ENCODE data around the gene FHL1. TPM values are rescaled to one million over a fixed set of nuclear protein-coding genes. Genes with fewer than 3 reads are reported as not detected.

FHL1 gene
- total and polyA plus RNA-seq, 4 donors = 8.8 to 20.2 (median 15.0) TPM

DNA sequence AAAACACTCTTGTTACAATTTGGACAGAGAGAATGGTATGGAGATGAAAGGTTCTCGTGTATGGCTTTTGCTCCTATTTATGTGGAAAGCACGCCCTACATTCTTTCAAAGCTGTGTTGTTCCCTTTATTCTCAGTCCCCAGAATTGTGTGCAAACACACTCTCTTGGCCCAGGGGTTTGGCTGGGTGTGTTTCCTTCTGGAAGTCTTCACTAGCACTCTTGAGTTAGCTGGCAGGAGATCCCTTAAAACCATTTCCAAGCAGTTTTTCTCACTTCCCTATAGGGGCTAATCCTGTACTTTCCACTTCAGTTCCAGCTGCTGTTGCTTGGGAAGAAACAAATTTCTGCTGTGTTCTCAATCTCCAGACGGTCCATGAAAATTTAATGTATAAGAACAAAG lies 35.1 kb downstream of the FHL1 start:
- Histone ChIP-seq H3K4me1 (ENCODE audit: control insufficient read depth in 4 of 4, insufficient read depth in 4 of 4, low read length in 3 of 4) (peaks cover 0 to 4% (median 2%) of the 10 kb centered on the region in 4 donors), H3K27me3 (ENCODE audit: control insufficient read depth in 4 of 4, insufficient read depth in 4 of 4, low read length in 3 of 4) (no peaks in the 10 kb centered on the region), H3K36me3 (ENCODE audit: control insufficient read depth in 4 of 4, insufficient read depth in 3 of 4, low read depth in 1 of 4, low read length in 3 of 4) (no peaks in the 10 kb centered on the region), H3K4me3 (ENCODE audit: low read depth in 1 of 3, low read length in 3 of 3) (no peak overlapping the region), H3K9ac (ENCODE audit: low read depth in 1 of 2, low read length in 2 of 2) (no peak overlapping the region), H3K27ac (ENCODE audit: low read depth in 1 of 2, low read length in 2 of 2) (no peak overlapping the region), H3K9me3 (ENCODE audit: control insufficient read depth in 4 of 4, low read length in 3 of 4) (no peaks in the 10 kb centered on the region)
- no peak for DNase-seq (ENCODE audit: low spot score)
- no peak for TF ChIP-seq HNF4G (IDR thresholded peaks at IDR 0.05)
- TF ChIP-seq, protein P1, sequence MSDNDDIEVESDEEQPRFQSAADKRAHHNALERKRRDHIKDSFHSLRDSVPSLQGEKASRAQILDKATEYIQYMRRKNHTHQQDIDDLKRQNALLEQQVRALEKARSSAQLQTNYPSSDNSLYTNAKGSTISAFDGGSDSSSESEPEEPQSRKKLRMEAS (IDR thresholded peaks at IDR 0.05) = no peak
- TF ChIP-seq SP1 (IDR thresholded peaks at IDR 0.05) = no peak
- TF ChIP-seq, protein P2, sequence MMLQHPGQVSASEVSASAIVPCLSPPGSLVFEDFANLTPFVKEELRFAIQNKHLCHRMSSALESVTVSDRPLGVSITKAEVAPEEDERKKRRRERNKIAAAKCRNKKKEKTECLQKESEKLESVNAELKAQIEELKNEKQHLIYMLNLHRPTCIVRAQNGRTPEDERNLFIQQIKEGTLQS (IDR thresholded peaks at IDR 0.05) = no peak
- 82% methylated on average over 3 of the region's 3 CpGs for WGBS

DNA sequence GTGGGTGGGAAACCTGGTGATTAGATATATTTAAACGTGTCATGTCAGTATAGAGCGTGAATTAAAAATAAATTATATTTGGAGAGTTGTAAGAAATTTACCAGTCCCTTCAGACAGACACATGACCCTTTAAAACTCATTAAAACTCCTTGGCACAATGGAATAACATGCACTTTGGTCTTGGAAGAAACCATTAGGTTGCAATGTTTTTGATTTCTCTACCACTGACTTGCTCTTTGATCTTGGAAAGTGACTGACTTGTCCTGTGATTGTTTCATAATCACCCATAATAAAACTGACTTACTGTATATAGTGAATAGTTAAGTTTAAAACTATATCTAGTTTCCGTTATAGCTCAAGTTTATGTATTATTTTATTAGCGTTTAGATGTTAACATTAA lies 35.8 kb downstream of the FHL1 start:
- no peaks in the 10 kb centered on the region for H3K9me3 ChIP-seq (ENCODE audit: control insufficient read depth in 4 of 4, low read length in 3 of 4)
- H3K27me3 ChIP-seq (ENCODE audit: control insufficient read depth in 4 of 4, insufficient read depth in 4 of 4, low read length in 3 of 4) = no peaks in the 10 kb centered on the region
- no peak overlapping the region for H3K4me3 ChIP-seq (ENCODE audit: low read depth in 1 of 3, low read length in 3 of 3)
- peaks cover 0 to 4% (median 2%) of the 10 kb centered on the region in 4 donors for H3K4me1 ChIP-seq (ENCODE audit: control insufficient read depth in 4 of 4, insufficient read depth in 4 of 4, low read length in 3 of 4)
- H3K9ac ChIP-seq (ENCODE audit: low read depth in 1 of 2, low read length in 2 of 2) = no peak overlapping the region
- no peaks in the 10 kb centered on the region for H3K36me3 ChIP-seq (ENCODE audit: control insufficient read depth in 4 of 4, insufficient read depth in 3 of 4, low read depth in 1 of 4, low read length in 3 of 4)
- peak in 1 of 2 donors; percentile 16 for TF ChIP-seq HNF4A (conservative IDR thresholded peaks at IDR 0.05)
- no peak for TF ChIP-seq EGR1 (IDR thresholded peaks at IDR 0.05; ENCODE audit: low read depth in 2 of 2)
- no peak overlapping the region for H3K27ac ChIP-seq (ENCODE audit: low read depth in 1 of 2, low read length in 2 of 2)
- DNase-seq (ENCODE audit: low spot score) = no peak
- 90% methylated on average over 4 of the region's 4 CpGs for WGBS

DNA sequence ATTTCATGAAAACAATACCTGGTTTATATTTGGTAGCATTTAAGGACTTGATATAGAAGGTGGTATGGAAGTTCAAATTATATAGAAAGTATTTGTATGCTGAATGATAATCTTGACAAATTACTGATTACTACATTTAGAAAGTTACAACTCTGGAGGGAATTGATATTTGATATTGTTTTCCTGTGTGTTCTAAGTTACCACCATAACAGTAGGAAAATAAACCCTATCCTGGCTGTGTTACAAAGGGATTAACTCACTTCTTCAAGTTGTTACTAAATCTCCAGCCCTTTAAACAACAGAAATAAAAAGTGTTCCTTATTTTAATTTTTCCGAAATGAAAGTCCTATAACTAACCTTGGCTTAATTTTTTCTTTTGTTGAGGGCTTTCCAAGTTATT lies 36.6 kb downstream of the FHL1 start:
- no peak overlapping the region for H3K27ac ChIP-seq (ENCODE audit: low read depth in 1 of 2, low read length in 2 of 2)
- 86% methylated on average over 1 of the region's 1 CpG for WGBS
- H3K4me1 ChIP-seq (ENCODE audit: control insufficient read depth in 4 of 4, insufficient read depth in 4 of 4, low read length in 3 of 4) = peaks cover 0 to 9% (median 2%) of the 10 kb centered on the region in 4 donors
- H3K9ac ChIP-seq (ENCODE audit: low read depth in 1 of 2, low read length in 2 of 2) = no peak overlapping the region
- no peaks in the 10 kb centered on the region for H3K36me3 ChIP-seq (ENCODE audit: control insufficient read depth in 4 of 4, insufficient read depth in 3 of 4, low read depth in 1 of 4, low read length in 3 of 4)
- TF ChIP-seq SP1 (IDR thresholded peaks at IDR 0.05) (no peak), YY1 (IDR thresholded peaks at IDR 0.05) (no peak), HNF4G (IDR thresholded peaks at IDR 0.05) (no peak), FOXA2 (IDR thresholded peaks at IDR 0.05) (no peak), RAD21 (IDR thresholded peaks at IDR 0.05) (no peak)
- TF ChIP-seq, protein P3, sequence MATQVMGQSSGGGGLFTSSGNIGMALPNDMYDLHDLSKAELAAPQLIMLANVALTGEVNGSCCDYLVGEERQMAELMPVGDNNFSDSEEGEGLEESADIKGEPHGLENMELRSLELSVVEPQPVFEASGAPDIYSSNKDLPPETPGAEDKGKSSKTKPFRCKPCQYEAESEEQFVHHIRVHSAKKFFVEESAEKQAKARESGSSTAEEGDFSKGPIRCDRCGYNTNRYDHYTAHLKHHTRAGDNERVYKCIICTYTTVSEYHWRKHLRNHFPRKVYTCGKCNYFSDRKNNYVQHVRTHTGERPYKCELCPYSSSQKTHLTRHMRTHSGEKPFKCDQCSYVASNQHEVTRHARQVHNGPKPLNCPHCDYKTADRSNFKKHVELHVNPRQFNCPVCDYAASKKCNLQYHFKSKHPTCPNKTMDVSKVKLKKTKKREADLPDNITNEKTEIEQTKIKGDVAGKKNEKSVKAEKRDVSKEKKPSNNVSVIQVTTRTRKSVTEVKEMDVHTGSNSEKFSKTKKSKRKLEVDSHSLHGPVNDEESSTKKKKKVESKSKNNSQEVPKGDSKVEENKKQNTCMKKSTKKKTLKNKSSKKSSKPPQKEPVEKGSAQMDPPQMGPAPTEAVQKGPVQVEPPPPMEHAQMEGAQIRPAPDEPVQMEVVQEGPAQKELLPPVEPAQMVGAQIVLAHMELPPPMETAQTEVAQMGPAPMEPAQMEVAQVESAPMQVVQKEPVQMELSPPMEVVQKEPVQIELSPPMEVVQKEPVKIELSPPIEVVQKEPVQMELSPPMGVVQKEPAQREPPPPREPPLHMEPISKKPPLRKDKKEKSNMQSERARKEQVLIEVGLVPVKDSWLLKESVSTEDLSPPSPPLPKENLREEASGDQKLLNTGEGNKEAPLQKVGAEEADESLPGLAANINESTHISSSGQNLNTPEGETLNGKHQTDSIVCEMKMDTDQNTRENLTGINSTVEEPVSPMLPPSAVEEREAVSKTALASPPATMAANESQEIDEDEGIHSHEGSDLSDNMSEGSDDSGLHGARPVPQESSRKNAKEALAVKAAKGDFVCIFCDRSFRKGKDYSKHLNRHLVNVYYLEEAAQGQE (IDR thresholded peaks at IDR 0.05) = no peak
- TF ChIP-seq, protein P1 (IDR thresholded peaks at IDR 0.05) = no peak
- no peak for DNase-seq (ENCODE audit: low spot score)
- H3K4me3 ChIP-seq (ENCODE audit: low read depth in 1 of 3, low read length in 3 of 3) = no peak overlapping the region
- no peaks in the 10 kb centered on the region for H3K9me3 ChIP-seq (ENCODE audit: control insufficient read depth in 4 of 4, low read length in 3 of 4)
- H3K27me3 ChIP-seq (ENCODE audit: control insufficient read depth in 4 of 4, insufficient read depth in 4 of 4, low read length in 3 of 4) = no peaks in the 10 kb centered on the region
